K562 (cell line): ENCODE results near the gene AP3B1.

Experiments
- SP2 ChIP-seq: IDR thresholded peaks from 2 replicates; pipeline ENCODE4 v1.6.1; 2011; ENCODE audit warnings: mild to moderate bottlenecking, low read depth, low read length, moderate library complexity; ENCODE audit not compliant: poor library complexity, severe bottlenecking; ENCODE audit errors: extremely low read depth
- ZNF707 ChIP-seq: fragments of 250-450 bp; sonication (Bioruptor Pico); conservative IDR thresholded peaks from 2 replicates; pipeline ENCODE4 v1.8.0; 2022; ENCODE audit warnings: inconsistent platforms, mild to moderate bottlenecking, moderate library complexity

DNA sequence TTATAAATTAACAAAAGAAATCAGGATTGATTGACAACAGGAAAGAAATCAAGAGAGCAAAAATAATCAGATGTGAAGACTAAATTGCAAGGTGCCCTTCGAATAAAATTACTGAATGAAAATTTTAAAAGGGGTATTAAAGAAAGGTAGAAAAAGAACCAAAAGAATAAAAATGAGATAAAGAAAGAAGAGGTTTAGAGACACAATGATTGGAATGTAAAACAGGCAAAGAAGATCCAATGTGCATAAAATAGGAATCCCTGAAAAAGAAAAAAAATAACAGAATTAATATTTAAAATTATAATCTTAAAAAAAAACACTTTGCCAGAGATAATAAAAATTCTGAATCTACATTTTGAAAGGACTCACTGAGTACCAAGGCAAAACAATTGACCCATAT, 73.0 kb downstream of the AP3B1 start:
- TF ChIP-seq ZNF707 (CRISPR knock-in tag) (no peak), SP2 (no peak)
